GM19099 (cell line): ENCODE data around the gene PRMT3.

Experiments
- POLR2A ChIP-seq: IDR thresholded peaks from 3 replicates; pipeline ENCODE4 v1.6.1; 2011; ENCODE audit warnings: low read depth; ENCODE audit not compliant: insufficient read length; ENCODE audit errors: extremely low read depth

The PRMT3 gene

DNA sequence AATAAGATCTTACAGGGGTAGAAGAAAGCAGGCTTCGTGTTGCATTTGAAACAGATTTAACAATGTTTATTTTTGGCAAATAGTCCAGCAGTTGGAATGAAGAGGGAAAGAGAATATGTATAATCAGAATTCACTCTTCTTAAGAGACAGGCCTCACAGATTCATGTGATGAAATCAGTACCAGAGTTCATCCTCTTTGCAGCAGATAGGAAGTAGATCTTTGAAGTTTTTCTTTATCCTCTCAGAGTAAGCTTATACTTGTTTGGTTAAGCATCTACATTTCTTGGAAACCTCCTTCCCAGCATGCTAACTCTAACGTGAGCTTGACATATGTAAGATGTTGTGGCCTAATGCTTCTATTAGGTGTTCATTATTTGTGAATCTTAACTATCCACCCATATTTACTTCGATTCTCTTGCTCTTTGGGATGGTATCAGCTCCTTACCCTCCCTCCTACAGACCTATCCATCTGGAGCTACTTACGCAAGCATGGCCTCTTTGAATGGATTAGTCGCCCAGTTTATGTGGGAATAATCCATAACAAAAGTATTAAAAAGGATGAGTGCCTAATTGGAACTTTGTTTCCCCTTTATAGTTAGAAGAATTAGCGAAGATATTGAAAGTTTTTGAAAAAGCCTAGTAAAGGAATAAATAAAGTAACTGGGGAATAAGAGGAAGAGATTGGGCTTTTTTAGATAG lies 80.1 kb downstream of the PRMT3 start:
- TF ChIP-seq POLR2A = no peak

- no peak for TF ChIP-seq POLR2A
Measured at GRCh38 chr11:20470348-20470747, 82.8 kb downstream of the PRMT3 start.

- TF ChIP-seq POLR2A = no peak
Measured at GRCh38 chr11:20474176-20474881, 86.8 kb downstream of the PRMT3 start.

DNA sequence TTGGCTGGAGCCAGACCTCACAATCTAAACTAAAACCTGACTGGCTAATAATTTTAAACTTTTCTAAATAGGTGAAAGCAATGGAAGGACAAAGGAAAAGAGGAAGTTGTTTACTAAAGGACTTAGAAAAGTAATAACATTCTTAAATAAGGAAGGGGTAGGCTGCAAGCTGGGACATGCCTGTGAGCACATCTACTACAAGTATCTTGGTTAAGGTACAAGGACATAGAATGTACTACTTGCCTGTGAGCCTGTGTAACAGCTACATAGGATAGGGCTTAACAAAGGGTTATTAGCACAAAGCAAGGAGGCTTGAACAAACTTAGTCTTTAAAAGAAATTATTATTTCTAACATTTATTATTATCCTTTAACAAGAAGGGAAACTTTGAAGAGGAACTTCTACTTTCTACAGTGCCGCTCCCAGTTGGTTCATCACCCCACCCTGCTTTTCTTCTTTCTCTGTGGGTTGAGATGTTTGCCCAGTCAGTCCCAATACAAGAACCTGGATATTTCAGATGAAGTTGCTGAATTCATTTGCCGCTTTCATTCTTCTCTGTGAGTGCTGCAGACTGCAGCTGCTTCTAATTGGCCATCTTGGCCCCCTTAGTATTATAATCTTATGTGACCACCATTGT lies 87.5 kb downstream of the PRMT3 start:
- TF ChIP-seq POLR2A = no peak

- no peak for TF ChIP-seq POLR2A
Measured at GRCh38 chr11:20477418-20478090, 90.0 kb downstream of the PRMT3 start.

GRCh38 chr11:20479513-20479912 lies 92.0 kb downstream of the PRMT3 start:
- no peak for TF ChIP-seq POLR2A

GRCh38 chr11:20483931-20484330 lies 96.4 kb downstream of the PRMT3 start:
- no peak for TF ChIP-seq POLR2A

- TF ChIP-seq POLR2A = no peak
Measured at GRCh38 chr11:20488352-20488751, 100.8 kb downstream of the PRMT3 start.

- TF ChIP-seq POLR2A = no peak
Measured at GRCh38 chr11:20489948-20490347, 102.4 kb downstream of the PRMT3 start.

GRCh38 chr11:20493340-20493739 lies 105.8 kb downstream of the PRMT3 start:
- no peak for TF ChIP-seq POLR2A

- no peak for TF ChIP-seq POLR2A
Measured at GRCh38 chr11:20497124-20497792, 109.7 kb downstream of the PRMT3 start.

DNA sequence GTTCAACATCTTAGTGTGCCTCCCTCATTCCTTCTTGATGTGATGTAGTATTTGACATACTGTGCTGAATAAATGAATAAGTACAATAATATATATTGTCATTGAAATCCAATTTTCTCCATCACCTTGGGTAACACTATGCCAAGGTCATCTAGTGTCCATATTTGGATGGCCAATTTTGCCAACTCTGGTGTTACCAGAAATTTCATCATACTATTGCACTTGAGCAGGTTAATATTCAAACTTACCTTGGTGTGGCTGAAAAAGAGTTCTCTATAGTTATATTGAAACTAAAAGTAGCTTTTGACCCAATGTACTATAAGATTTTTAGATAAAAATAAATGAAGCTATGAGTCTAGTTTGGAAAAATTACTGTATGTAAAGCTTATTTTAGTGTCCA lies 113.7 kb downstream of the PRMT3 start:
- TF ChIP-seq POLR2A = no peak

- no peak for TF ChIP-seq POLR2A
Measured at GRCh38 chr11:20501971-20502370, 114.5 kb downstream of the PRMT3 start.

GRCh38 chr11:20511982-20512381 lies 124.5 kb downstream of the PRMT3 start:
- no peak for TF ChIP-seq POLR2A

GRCh38 chr11:20512869-20513268 lies 125.4 kb downstream of the PRMT3 start:
- no peak for TF ChIP-seq POLR2A
